ENCODE results near the gene UGCG. TPM values are rescaled to one million over a fixed set of nuclear protein-coding genes. Genes with fewer than 3 reads are reported as not detected.
A peak's percentile ranks its signal among the peaks of the same experiment; 100 is the strongest.

Gene UGCG
- total and polyA plus RNA-seq, 2 of the 4 experiments (the other 2 are of a cell fraction): 84.2 to 104 TPM

DNA sequence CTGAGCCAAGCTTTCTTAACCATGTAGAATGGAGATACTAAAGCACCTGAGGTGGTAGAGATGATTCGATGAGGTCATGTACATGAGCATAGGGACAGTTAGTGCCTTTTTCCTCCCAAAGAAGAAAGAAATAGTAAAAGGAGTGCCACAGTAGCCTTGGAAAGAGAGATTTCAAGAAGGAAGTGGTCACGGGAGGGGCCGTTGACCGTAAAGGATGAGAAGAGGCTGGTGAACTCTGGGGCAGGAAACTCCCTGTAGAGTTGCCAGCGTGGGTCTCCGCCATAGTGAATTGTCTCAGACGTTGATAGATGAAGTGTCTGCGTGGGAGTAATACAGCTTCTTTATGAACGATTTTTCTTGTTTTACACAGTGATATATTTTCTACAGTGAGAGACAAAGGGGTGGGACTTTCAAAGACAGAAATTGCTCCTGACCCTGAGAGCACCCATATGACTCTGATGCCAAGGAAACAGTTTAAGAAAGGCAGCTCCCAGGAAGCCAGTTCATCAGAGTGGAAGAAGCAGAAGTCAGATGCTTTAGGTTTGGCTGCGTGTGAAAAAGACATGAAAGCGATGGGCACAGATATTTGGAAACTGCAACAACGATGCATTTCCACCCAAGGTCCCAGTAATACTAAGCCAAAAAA lies 41.3 kb downstream of the UGCG start:
- TF ChIP-seq RFX5 (IDR thresholded peaks at IDR 0.05; ENCODE audit: low read depth, low read length): no peak
- 0 out of 2 replicates have a peak, but pooled peaks have one; percentile 27 for TF ChIP-seq BHLHE40 (IDR thresholded peaks at IDR 0.05; ENCODE audit: low read depth, low read length)
- TF ChIP-seq MAZ (IDR thresholded peaks at IDR 0.05; ENCODE audit: borderline replicate concordance, low read depth, low read length): peak; percentile 27; the same call in 1 of the 2 replicates
- in situ Hi-C loops (cut with MboI; ENCODE audit: low sequenced_read_pairs) (no loop called here), dilution Hi-C loops (cut with HindIII; ENCODE audit: low sequenced_read_pairs, unreplicated experiment) (no loop called here), intact Hi-C loops (cut with micrococcal nuclease) (no loop called here)
- peak overlapping the region; percentile 25; the same call in 1 of the 2 replicates for H3K23ac ChIP-seq (ENCODE audit: low read depth, low read length)
- no peaks in the 10 kb centered on the region for H3K9me3 ChIP-seq (ENCODE audit: control insufficient read depth, insufficient read depth, low read length)
- no peak overlapping the region for H2AFZ ChIP-seq (replicated peaks; ENCODE audit: low read length, poor library complexity)
- H3K4ac ChIP-seq (ENCODE audit: low read depth, low read length): peak overlapping the region; percentile 26
- no peak overlapping the region; the same call in 1 of the 2 replicates for H4K91ac ChIP-seq (ENCODE audit: insufficient read depth, low read depth, low read length)
- peak overlapping the region; percentile 37; the same call in 1 of the 2 replicates for H4K5ac ChIP-seq (ENCODE audit: low read depth, low read length)
- peaks cover 2% of the 10 kb centered on the region; the same call in 1 of the 2 replicates for H3K4me1 ChIP-seq (ENCODE audit: control insufficient read depth, insufficient read depth, low read length)
- H2AK9ac ChIP-seq (replicated peaks; ENCODE audit: low read depth, low read length, poor library complexity): peak overlapping the region; percentile 10
- POLR2A ChIA-PET (ENCODE audit: unreplicated experiment): no interaction called here
- ATAC-seq (ENCODE audit: low read depth) (0 out of 2 replicates have a peak, but pooled peaks have one; percentile 2), DNase-seq (peak; percentile 83)
- H3K79me1 ChIP-seq (ENCODE audit: low read depth in 1 of 2, low read length in 2 of 2): peaks cover 22 to 46% of the 10 kb centered on the region in 2 experiments
- 53% methylated on average over 4 of the region's 12 CpGs; no CpG with 5 or more reads in 1 of the 2 experiments for WGBS, 2 experiments (ENCODE audit: extremely low coverage in 2 of 2, insufficient read length in 1 of 2)
- no TSS peak for BruUV-seq (replicated peaks)
- H3K9me1 ChIP-seq (ENCODE audit: insufficient read depth, low read length): peaks cover 16% of the 10 kb centered on the region
- H2BK20ac ChIP-seq (ENCODE audit: low read depth, low read length): peak overlapping the region; percentile 12; the same call in 1 of the 2 replicates
- H2BK120ac ChIP-seq (ENCODE audit: low read depth, low read length): peak overlapping the region; percentile 7; the same call in 1 of the 2 replicates
- H3K9ac ChIP-seq (ENCODE audit: low read depth, low read length): no peak overlapping the region
- H2BK15ac ChIP-seq (ENCODE audit: low read depth, low read length): 0 out of 3 replicates have a peak overlapping the region, but pooled peaks have one; percentile 19
- H3K56ac ChIP-seq (ENCODE audit: extremely low read depth, insufficient read depth, low read length): no peak overlapping the region
- H4K20me1 ChIP-seq (ENCODE audit: insufficient read depth, low read length): peaks cover 3% of the 10 kb centered on the region; the same call in 1 of the 2 replicates
- peak overlapping the region; percentile 35; the same call in 1 of the 2 replicates for H2AK5ac ChIP-seq (ENCODE audit: low read depth, low read length)
- H3K18ac ChIP-seq (ENCODE audit: low read depth, low read length): no peak overlapping the region; the same call in 1 of the 2 replicates
- H4K8ac ChIP-seq (ENCODE audit: low read depth in 2 of 2, low read length in 2 of 2): peak overlapping the region; percentile 30 to 81; a peak in 3 of 4 replicates
- H2BK5ac ChIP-seq (ENCODE audit: low read depth, low read length, poor library complexity, severe bottlenecking): peak overlapping the region; percentile 67
- H3K4me2 ChIP-seq (ENCODE audit: low read depth, low read length): no peak overlapping the region
- H3K4me3 ChIP-seq (ENCODE audit: insufficient read depth, low read depth, low read length): no peak overlapping the region
- no peak overlapping the region for H3K27ac ChIP-seq (ENCODE audit: insufficient read depth, low read length)
- CTCF ChIA-PET: interaction anchor here (0.6 kb wide), 1 partner anchor 23 kb away, joined by 5 read pairs; no protein-coding TSS in a partner anchor
- H3K14ac ChIP-seq (replicated peaks; ENCODE audit: low read depth, low read length): peak overlapping the region; percentile 59
- peaks cover 30% of the 10 kb centered on the region for H3K36me3 ChIP-seq (ENCODE audit: control insufficient read depth, insufficient read depth, low read length)
- H3K27me3 ChIP-seq (ENCODE audit: control insufficient read depth, insufficient read depth, low read length): no peaks in the 10 kb centered on the region
